Naive thymus-derived CD4-positive, alpha-beta T cell (primary cell): ENCODE measurements around the gene ELOVL1. TPM values are rescaled to one million over a fixed set of nuclear protein-coding genes. Genes with fewer than 3 reads are reported as not detected.
A peak's percentile ranks its signal among the peaks of the same experiment; 100 is the strongest.

ENCODE experiments used
- ATAC-seq: fragments of 150-1000 bp; cut with Tn5 transposase; 2 replicates; pipeline ENCODE4 v1.10.0; 2021; ENCODE audit warnings: mild to moderate bottlenecking, moderate library complexity
- CTCF ChIA-PET: fragments of 350-600 bp; sonication (Branson Sonifier 250); formaldehyde crosslinking; loops from one replicate; lab custom pipeline; 2021; ENCODE audit warnings: antibody characterized with exemption; lab: Charles Lee
- POLR2A ChIA-PET: fragments of 350-600 bp; sonication (Branson Sonifier 250); formaldehyde crosslinking; loops from one replicate; lab custom pipeline; 2021; ENCODE audit warnings: antibody characterized with exemption, inconsistent platforms; lab: Charles Lee
- DNase-seq, 9 donors: peaks; one replicate each; pipeline versions ENCODE4 v3.0.0 to v3.0.0-alpha.2; 2020 to 2022; ENCODE audit warnings: mixed read lengths in 1 of 9
- H3K27ac ChIP-seq: one replicate; pipeline ENCODE4 v1.7.0; 2013; ENCODE audit warnings: mild to moderate bottlenecking, low read depth, low read length, moderate library complexity
- H3K27me3 ChIP-seq, 2 donors: one replicate each; pipeline ENCODE4 v1.7.0; 2013; ENCODE audit warnings: low read length in 2 of 2, mild to moderate bottlenecking in 2 of 2, moderate library complexity in 2 of 2; ENCODE audit not compliant: control insufficient read depth in 2 of 2, insufficient read depth in 2 of 2
- H3K36me3 ChIP-seq, 3 experiments: 1 replicate in 2 of 3; 2 replicates in 1 of 3; pipeline ENCODE4 v1.7.0; 2013; ENCODE audit warnings: low read length in 3 of 3, mild to moderate bottlenecking in 3 of 3, moderate library complexity in 1 of 3; ENCODE audit not compliant: insufficient read depth in 3 of 3, control insufficient read depth in 2 of 3
- H3K4me1 ChIP-seq, 2 donors: one replicate each; pipeline ENCODE4 v1.7.0; 2013; ENCODE audit warnings: low read length in 2 of 2, mild to moderate bottlenecking in 2 of 2, moderate library complexity in 1 of 2; ENCODE audit not compliant: control insufficient read depth in 2 of 2, insufficient read depth in 2 of 2
- H3K4me3 ChIP-seq: 2 replicates; pipeline ENCODE4 v1.7.0; 2013; ENCODE audit warnings: mild to moderate bottlenecking, low read length
- H3K9me3 ChIP-seq, 3 experiments: 1 replicate in 2 of 3; 2 replicates in 1 of 3; pipeline ENCODE4 v1.7.0; 2013; ENCODE audit warnings: low read length in 3 of 3; ENCODE audit not compliant: control insufficient read depth in 2 of 3
- H3K27ac Mint-ChIP-seq, 9 donors: one replicate each; pipeline ENCODE4 v1.8.0; 2020 to 2022; ENCODE audit warnings: mixed read lengths in 9 of 9, mild to moderate bottlenecking in 8 of 9, moderate library complexity in 5 of 9, inconsistent platforms in 2 of 9
- H3K27me3 Mint-ChIP-seq, 5 donors: one replicate each; pipeline ENCODE4 v1.8.0; 2021 to 2022; ENCODE audit warnings: mixed read lengths in 5 of 5, mild to moderate bottlenecking in 1 of 5
- H3K36me3 Mint-ChIP-seq, 5 donors: one replicate each; pipeline ENCODE4 v1.8.0; 2020 to 2022; ENCODE audit warnings: mixed read lengths in 5 of 5, mild to moderate bottlenecking in 3 of 5, inconsistent platforms in 1 of 5
- H3K4me1 Mint-ChIP-seq, 7 donors: one replicate each; pipeline ENCODE4 v1.8.0; 2020 to 2022; ENCODE audit warnings: mixed read lengths in 7 of 7, mild to moderate bottlenecking in 3 of 7, inconsistent platforms in 1 of 7
- H3K4me3 Mint-ChIP-seq, 10 donors: one replicate each; pipeline ENCODE4 v1.8.0; 2020 to 2022; ENCODE audit warnings: mild to moderate bottlenecking in 10 of 10, mixed read lengths in 10 of 10, moderate library complexity in 6 of 10, inconsistent platforms in 2 of 10
- H3K9me3 Mint-ChIP-seq, 11 donors: one replicate each; pipeline ENCODE4 v1.8.0; 2020 to 2022; ENCODE audit warnings: mixed read lengths in 11 of 11, mild to moderate bottlenecking in 4 of 11, inconsistent platforms in 1 of 11, moderate library complexity in 1 of 11
- intact Hi-C, 2 donors: fragments of 100-400 bp; cut with micrococcal nuclease; formaldehyde crosslinking; loops; one replicate each; pipeline ENCODE4 v1.15.1; 2023
- polyA plus RNA-seq, 2 donors: library from polyadenylated mRNA; unstranded; fragments of 300-500 nt; fragmentation: Illumina TruSeq; gene quantifications; one replicate each; pipeline ENCODE4 v1.2.3, GENCODE V29; 2021
- total RNA-seq, 6 experiments: library from RNA in 5 of 6; stranded (reverse) in 5 of 6; gene quantifications; 1 replicate in 5 of 6; 2 replicates in 1 of 6; pipeline ENCODE4 v1.2.3 and lab custom pipeline; 2021 to 2026

ELOVL1 gene
- total and polyA plus RNA-seq, 7 experiments from 2014 or later = 25.9 to 65.3 (median 34.6) TPM

- Mint-ChIP-seq H3K9me3 (no peaks in the 10 kb centered on the region), H3K36me3 (peaks cover 0 to 12% (median 9%) of the 10 kb centered on the region in 5 donors), H3K27ac (peak overlapping the region in 1 of 9 donors; percentile 4), H3K27me3 (no peaks in the 10 kb centered on the region), H3K4me1 (peaks cover 14 to 51% (median 34%) of the 10 kb centered on the region in 7 donors), H3K4me3 (no peak overlapping the region)
- ChIA-PET POLR2A (interaction anchor here (1.3 kb wide), 1 partner anchor 16 kb away, joined by 3 read pairs; no protein-coding TSS in a partner anchor), CTCF (no interaction called here)
- DNase-seq (no peak), ATAC-seq (no peak)
- H3K27me3 ChIP-seq = no peaks in the 10 kb centered on the region
- intact Hi-C loops = no loop called here
- H3K36me3 ChIP-seq = peaks cover 0 to 17% (median 0%) of the 10 kb centered on the region in 3 experiments
- H3K9me3 ChIP-seq = no peaks in the 10 kb centered on the region
- peaks cover 3 to 5% of the 10 kb centered on the region in 2 donors for H3K4me1 ChIP-seq
- no peak overlapping the region for H3K27ac ChIP-seq
- H3K4me3 ChIP-seq = no peak overlapping the region
Observed at GRCh38 chr1:43395523-43395922, 27.7 kb upstream of the ELOVL1 start.

- no peaks in the 10 kb centered on the region for H3K27me3 Mint-ChIP-seq
- POLR2A ChIA-PET = no interaction called here
- no peak for DNase-seq
- no peaks in the 10 kb centered on the region for H3K9me3 Mint-ChIP-seq
- Histone ChIP-seq H3K9me3 (no peaks in the 10 kb centered on the region), H3K27ac (no peak overlapping the region), H3K4me3 (no peak overlapping the region), H3K4me1 (peaks cover 20 to 21% of the 10 kb centered on the region in 2 donors), H3K27me3 (no peaks in the 10 kb centered on the region), H3K36me3 (peaks cover 0 to 26% (median 0%) of the 10 kb centered on the region in 3 experiments)
- peak overlapping the region in 2 of 9 donors; percentile 15 to 61 for H3K27ac Mint-ChIP-seq
- CTCF ChIA-PET = interaction anchor here (0.7 kb wide), 1 partner anchor 9 kb away, joined by 3 read pairs; no protein-coding TSS in a partner anchor
- H3K36me3 Mint-ChIP-seq = peaks cover 0 to 11% (median 6%) of the 10 kb centered on the region in 5 donors
- peaks cover 37 to 67% (median 52%) of the 10 kb centered on the region in 7 donors for H3K4me1 Mint-ChIP-seq
- peak overlapping the region in 1 of 10 donors; percentile 30 for H3K4me3 Mint-ChIP-seq
- ATAC-seq = no peak
- intact Hi-C loops = no loop called here
Observed at GRCh38 chr1:43392702-43393101, 24.9 kb upstream of the ELOVL1 start.

GRCh38 chr1:43389326-43390313 is 21.8 kb upstream of the ELOVL1 start, which contains the start of the genes MED8 and SZT2:
MED8 (minus strand) TSS chr1:43389800; CDS start chr1:43389764, 36 bp downstream.
SZT2 (plus strand) TSS chr1:43389899; CDS start chr1:43389969, 70 bp downstream.
- H3K36me3 Mint-ChIP-seq = peaks cover 10 to 21% (median 15%) of the 10 kb centered on the region in 5 donors
- peak within 1 kb of the TSS; percentile 95 to 100 (median 100) for H3K4me3 Mint-ChIP-seq
- Histone ChIP-seq H3K27me3 (no peaks in the 10 kb centered on the region), H3K4me1 (peaks cover 20 to 21% of the 10 kb centered on the region in 2 donors), H3K36me3 (peaks cover 13 to 40% (median 16%) of the 10 kb centered on the region in 3 experiments), H3K4me3 (peak within 1 kb of the TSS; percentile 96), H3K27ac (peak within 1 kb of the TSS; percentile 93), H3K9me3 (no peaks in the 10 kb centered on the region)
- H3K9me3 Mint-ChIP-seq = no peaks in the 10 kb centered on the region
- H3K27me3 Mint-ChIP-seq = no peaks in the 10 kb centered on the region
- peaks cover 42 to 69% (median 56%) of the 10 kb centered on the region in 7 donors for H3K4me1 Mint-ChIP-seq
- intact Hi-C loops = loop anchor here (1.0 to 10.0 kb wide), 5 partner anchors 21 to 265 kb away; partner anchors contain the start of genes CDC20 (in 2 of the 2), ELOVL1 (in 2 of the 2), KDM4A (in 2 of the 2) and CFAP57 (in 1 of the 2)
- DNase-seq (peak; percentile 75 to 91 (median 88)), ATAC-seq (peak; percentile 98)
- ChIA-PET CTCF (interaction anchor here (1.0 to 1.9 kb wide), 4 partner anchors 11 to 163 kb away, joined by 3 to 6 read pairs (median 4); partner anchors contain the start of gene ELOVL1), POLR2A (interaction anchor here (1.0 to 3.8 kb wide), 10 partner anchors 12 to 218 kb away, joined by 3 to 23 read pairs (median 4); partner anchors contain the start of genes CDC20, CFAP57, EBNA1BP2 and ELOVL1)
- H3K27ac Mint-ChIP-seq = peak within 1 kb of the TSS; percentile 95 to 100 (median 99)

GRCh38 chr1:43388613-43389012 is 20.8 kb upstream of the ELOVL1 start:
- peaks cover 20 to 21% of the 10 kb centered on the region in 2 donors for H3K4me1 ChIP-seq
- peak overlapping the region; percentile 96 for H3K4me3 ChIP-seq
- CTCF ChIA-PET = interaction anchor here (1.0 to 1.9 kb wide), 2 partner anchors 26 to 161 kb away, joined by 3 to 6 read pairs; no protein-coding TSS in a partner anchor
- H3K27me3 Mint-ChIP-seq = no peaks in the 10 kb centered on the region
- intact Hi-C loops = loop anchor here (1.0 to 10.0 kb wide), 4 partner anchors 20 to 266 kb away; partner anchors contain the start of genes CDC20 (in 2 of the 2), ELOVL1 (in 2 of the 2), CFAP57 (in 1 of the 2) and EBNA1BP2 (in 1 of the 2)
- no peaks in the 10 kb centered on the region for H3K9me3 ChIP-seq
- H3K27ac Mint-ChIP-seq = peak overlapping the region; percentile 80 to 100 (median 98)
- H3K4me1 Mint-ChIP-seq = peaks cover 41 to 65% (median 52%) of the 10 kb centered on the region in 7 donors
- H3K4me3 Mint-ChIP-seq = peak overlapping the region; percentile 95 to 100 (median 100)
- peaks cover 22 to 49% (median 26%) of the 10 kb centered on the region in 3 experiments for H3K36me3 ChIP-seq
- peak overlapping the region; percentile 93 for H3K27ac ChIP-seq
- POLR2A ChIA-PET = interaction anchor here (1.1 to 3.8 kb wide), 5 partner anchors 11 to 66 kb away, joined by 3 to 23 read pairs (median 6); partner anchors contain the start of genes CDC20 and ELOVL1
- DNase-seq (no peak), ATAC-seq (no peak)
- H3K36me3 Mint-ChIP-seq = peaks cover 10 to 28% (median 17%) of the 10 kb centered on the region in 5 donors
- no peaks in the 10 kb centered on the region for H3K9me3 Mint-ChIP-seq
- no peaks in the 10 kb centered on the region for H3K27me3 ChIP-seq

- Mint-ChIP-seq H3K27me3 (no peaks in the 10 kb centered on the region), H3K9me3 (no peaks in the 10 kb centered on the region), H3K27ac (peak overlapping the region; percentile 69 to 99 (median 97)), H3K36me3 (peaks cover 10 to 32% (median 17%) of the 10 kb centered on the region in 5 donors), H3K4me3 (peak overlapping the region; percentile 95 to 100 (median 100)), H3K4me1 (peaks cover 36 to 60% (median 47%) of the 10 kb centered on the region in 7 donors)
- Histone ChIP-seq H3K36me3 (peaks cover 22 to 55% (median 27%) of the 10 kb centered on the region in 3 experiments), H3K27me3 (no peaks in the 10 kb centered on the region), H3K4me3 (no peak overlapping the region), H3K9me3 (no peaks in the 10 kb centered on the region), H3K27ac (peak overlapping the region; percentile 93), H3K4me1 (peaks cover 20 to 21% of the 10 kb centered on the region in 2 donors)
- DNase-seq (no peak), ATAC-seq (no peak)
- CTCF ChIA-PET = interaction anchor here (1.0 to 1.9 kb wide), 2 partner anchors 27 to 161 kb away, joined by 3 to 6 read pairs; no protein-coding TSS in a partner anchor
- intact Hi-C loops = loop anchor here in 1 of 2 donors (10.0 kb wide), 1 partner anchor 267 kb away; the partner anchor contains the start of gene KDM4A
- POLR2A ChIA-PET = interaction anchor here (0.5 to 3.8 kb wide), 5 partner anchors 9 to 67 kb away, joined by 3 to 23 read pairs (median 4); partner anchors contain the start of gene ELOVL1
Observed at GRCh38 chr1:43387976-43388599, 20.3 kb upstream of the ELOVL1 start.
